GM12878 (cell line): ENCODE measurements around the gene TMEM163. TPM values are rescaled to one million over a fixed set of nuclear protein-coding genes. Genes with fewer than 3 reads are reported as not detected.
"Not testable (repeated sequence)": the region's sequence is repeated elsewhere in the genome, so short reads cannot be mapped to it uniquely, and the experiment has no call there.

Experiments
- ATAC-seq: fragments of 200-7000 bp; cut with Tn5 transposase; 3 replicates; pipeline ENCODE4 v1.9.1; 2020; ENCODE audit warnings: mild to moderate bottlenecking, moderate library complexity
- BruUV-seq: library from RNA; stranded (reverse); fragments of 400-500 nt; replicated peaks from 2 replicates; lab custom pipeline; 2021; lab: Mats Ljungman, UMichigan
- CTCF ChIA-PET: fragments of 300-600 bp; sonication (Branson Sonifier 250); formaldehyde crosslinking; extraction: SDS; loops from one replicate; lab custom pipeline; 2021; ENCODE audit warnings: inconsistent platforms; lab: Yijun Ruan, JAX
- POLR2A ChIA-PET: fragments of 350-600 bp; formaldehyde crosslinking; extraction: SDS; loops from one replicate; lab custom pipeline; 2021; ENCODE audit warnings: inconsistent platforms; lab: Charles Lee
- RAD21 ChIA-PET: fragments of 300-600 bp; sonication (Branson Sonifier 250); formaldehyde crosslinking; loops from one replicate; lab custom pipeline; 2023; ENCODE audit warnings: antibody characterized with exemption; ENCODE audit not compliant: unreplicated experiment; lab: Charles Lee
- SMC1A ChIA-PET: fragments of 300-600 bp; sonication (Branson Sonifier 250); formaldehyde crosslinking; loops from one replicate; lab custom pipeline; 2023; ENCODE audit not compliant: unreplicated experiment, uncharacterized antibody; lab: Charles Lee
- DNase-seq: peaks from one replicate; pipeline ENCODE4 v3.0.0-alpha.2; 2011; ENCODE audit warnings: low read depth, low spot score
- FAIRE-seq: peaks from 3 replicates; lab custom pipeline; 2011; peaks lifted over from hg19 to GRCh38; lab: Jason Lieb, UNC
- H2AFZ ChIP-seq: 2 replicates; pipeline ENCODE4 v1.6.0; 2011; ENCODE audit warnings: low read depth, low read length, control low read depth; ENCODE audit not compliant: control insufficient read depth
- H3K27ac ChIP-seq: 2 replicates; pipeline ENCODE4 v1.5.1; 2011; ENCODE audit warnings: control low read depth; ENCODE audit not compliant: control insufficient read depth, insufficient read depth
- H3K27me3 ChIP-seq, 2 experiments: replicated peaks in 1 of 2; 2 replicates each; pipeline versions ENCODE4 v1.6.0 to v1.6.1; 2011; ENCODE audit warnings: low read length in 1 of 2; ENCODE audit not compliant: control insufficient read depth in 2 of 2, insufficient read depth in 2 of 2
- H3K36me3 ChIP-seq, 2 experiments: 2 replicates each; pipeline ENCODE4 v1.5.1; 2011; ENCODE audit warnings: low read length in 1 of 2; ENCODE audit not compliant: control insufficient read depth in 2 of 2, insufficient read depth in 2 of 2
- H3K4me1 ChIP-seq: 2 replicates; pipeline ENCODE4 v1.6.1; 2011; ENCODE audit warnings: mild to moderate bottlenecking, low read length, moderate library complexity, mixed read lengths; ENCODE audit not compliant: control insufficient read depth, insufficient read depth
- H3K4me2 ChIP-seq: 2 replicates; pipeline ENCODE4 v1.6.0; 2011; ENCODE audit warnings: control low read depth; ENCODE audit not compliant: control insufficient read depth, insufficient read depth
- H3K4me3 ChIP-seq: fragments of 200-600 bp; sonication (generic); 2 replicates; pipeline ENCODE4 v1.5.1; 2016
- H3K79me2 ChIP-seq: 2 replicates; pipeline ENCODE4 v1.6.0; 2011; ENCODE audit warnings: low read length; ENCODE audit not compliant: control insufficient read depth, insufficient read depth
- H3K9ac ChIP-seq: 2 replicates; pipeline ENCODE4 v1.8.0; 2011; ENCODE audit warnings: low read length, control low read depth, mixed read lengths; ENCODE audit not compliant: control insufficient read depth, insufficient read depth
- H3K9me3 ChIP-seq: replicated peaks from 3 replicates; pipeline ENCODE4 v1.5.1; 2011; ENCODE audit warnings: mild to moderate bottlenecking, low read length; ENCODE audit not compliant: control insufficient read depth, insufficient read depth
- H4K20me1 ChIP-seq: 2 replicates; pipeline ENCODE4 v1.6.0; 2011; ENCODE audit not compliant: control insufficient read depth, insufficient read depth
- ETV6 ChIP-seq, 2 experiments: fragments of 450-650 bp in 1 of 2; IDR thresholded peaks in 1 of 2; conservative IDR thresholded peaks in 1 of 2; 2 replicates each; pipeline ENCODE4 v1.6.1; 2014; ENCODE audit warnings: antibody characterized with exemption in 1 of 2, borderline replicate concordance in 1 of 2, low read depth in 1 of 2, mild to moderate bottlenecking in 1 of 2, moderate library complexity in 1 of 2
- IKZF2 ChIP-seq, 2 experiments: fragments of 450-650 bp; IDR thresholded peaks; 2 replicates each; pipeline ENCODE4 v1.6.1; 2017; ENCODE audit warnings: mild to moderate bottlenecking in 2 of 2, moderate library complexity in 2 of 2
- JUNB ChIP-seq: IDR thresholded peaks from 2 replicates; pipeline ENCODE4 v1.6.1; 2016; ENCODE audit warnings: antibody characterized with exemption, mild to moderate bottlenecking
- MAX ChIP-seq: IDR thresholded peaks from 2 replicates; pipeline ENCODE4 v1.6.1; 2012; ENCODE audit warnings: low read depth, low read length, improper control_type of control experiment
- NFIC ChIP-seq: IDR thresholded peaks from 2 replicates; pipeline ENCODE4 v1.6.1; 2012; ENCODE audit warnings: low read depth, mild to moderate bottlenecking, inconsistent platforms, low read length, moderate library complexity
- NRF1 ChIP-seq: conservative IDR thresholded peaks from 2 replicates; pipeline ENCODE4 v1.6.1; 2011; ENCODE audit warnings: mild to moderate bottlenecking, low read depth, low read length, improper control_type of control experiment
- POU2F2 ChIP-seq: IDR thresholded peaks from 3 replicates; pipeline ENCODE4 v1.6.1; 2011; ENCODE audit warnings: low read depth, mild to moderate bottlenecking, low read length, borderline replicate concordance
- RUNX3 ChIP-seq: IDR thresholded peaks from 2 replicates; pipeline ENCODE4 v1.6.1; 2012; ENCODE audit warnings: low read length, inconsistent platforms
- SPI1 ChIP-seq: IDR thresholded peaks from 2 replicates; pipeline ENCODE4 v1.6.1; 2011; ENCODE audit warnings: low read depth, mild to moderate bottlenecking, low read length, moderate library complexity, borderline replicate concordance; ENCODE audit not compliant: insufficient read depth
- WGBS: methylation state at CpG from one replicate; pipeline ENCODE4 v1.1.6; 2016; ENCODE audit warnings: low lambda C conversion rate; ENCODE audit not compliant: insufficient replicate concordance, insufficient coverage; ENCODE audit errors: missing lambda C conversion rate; 5-methylcytosine and 5-hydroxymethylcytosine counted together
- in situ Hi-C: fragments of 300-500 bp; cut with MboI; formaldehyde crosslinking; loops from 9 replicates; pipeline ENCODE4 v1.14.3; 2018; ENCODE audit warnings: mixed read lengths
- intact Hi-C: fragments of 100-400 bp; cut with micrococcal nuclease; formaldehyde crosslinking; loops from one replicate; pipeline ENCODE4 v1.14.2; 2022; ENCODE audit not compliant: unreplicated experiment
- polyA plus RNA-seq, 11 experiments: library from polyadenylated mRNA; depleted of rRNA in 4 of 11; unstranded in 6 of 11; stranded (reverse) in 5 of 11; fragments of >200 nt; fragmentation: Nextera tagmentation in 4 of 11; fragmentation: Illumina TruSeq in 1 of 11; extraction: Ambion mirVana in 4 of 11; extraction: Trizol in 1 of 11; gene quantifications; 1 replicate in 1 of 11; 2 replicates in 10 of 11; pipeline versions ENCODE4 v1.2.1 to v1.2.3, GENCODE V29; 2011 to 2016; ENCODE audit warnings: inconsistent platforms in 2 of 11, missing spikeins in 2 of 11, low read depth in 1 of 11
- total RNA-seq, 4 experiments: library from RNA; depleted of rRNA in 3 of 4; stranded (reverse); fragments of >200 nt in 3 of 4; fragmentation: Illumina TruSeq in 1 of 4; extraction: Trizol in 1 of 4; gene quantifications; 2 replicates each; pipeline versions ENCODE4 v1.2.1 to v1.2.3, GENCODE V29; 2013 to 2021

TMEM163 gene
- total and polyA plus RNA-seq, 10 of the 15 experiments (the other 5 are each of a cell fraction or from before 2014, with no cell fraction given) = 0.05 to 0.11 (median 0.07) TPM; not detected in 4

- Histone ChIP-seq H3K9me3 (no peaks in the 10 kb centered on the region; the same call in 2 of the 3 replicates), H3K4me3 (no peak overlapping the region), H3K4me2 (no peak overlapping the region), H3K9ac (no peak overlapping the region), H3K4me1 (peaks cover 11% of the 10 kb centered on the region; the same call in 1 of the 2 replicates), H4K20me1 (no peaks in the 10 kb centered on the region), H3K27ac (no peak overlapping the region)
- 7% methylated on average over 1 of the region's 1 CpG for WGBS
- BruUV-seq = no TSS peak
- SMC1A ChIA-PET = interaction anchor here (1.2 kb wide), 1 partner anchor 56 kb away, joined by 3 read pairs; no protein-coding TSS in a partner anchor
- POLR2A ChIA-PET = interaction anchor here (0.6 kb wide), 2 partner anchors 449 to 1770 kb away, joined by 3 to 6 read pairs; no protein-coding TSS in a partner anchor
- peak; percentile 83 for ATAC-seq
- TF ChIP-seq JUNB (peak; percentile 58), IKZF2 (IDR thresholded peaks at IDR 0.05) (peak; percentile 26 to 40; a peak in 2 of 4 replicates), POU2F2 (peak; percentile 72; the same call in 1 of the 3 replicates), RUNX3 (peak; percentile 90), NFIC (peak; percentile 50; the same call in 1 of the 2 replicates), SPI1 (peak; percentile 38; the same call in 1 of the 2 replicates), NRF1 (no peak), MAX (no peak), ETV6 (conservative IDR thresholded peaks at IDR 0.05 in 1 of 2, IDR thresholded peaks at IDR 0.05 in 1 of 2; ENCODE audit: borderline replicate concordance in 1 of 2, low read depth in 1 of 2) (peak in 1 of 2 experiments; percentile 25; a peak in 1 of 4 replicates)
- TF ChIP-seq, all 136 proteins: peak for 7
- FAIRE-seq = peak; percentile 71
- peak; percentile 43 for DNase-seq
- in situ Hi-C loops = no loop called here
- intact Hi-C loops = no loop called here
- H2AFZ ChIP-seq = no peak overlapping the region
- H3K27me3 ChIP-seq = no peaks in the 10 kb centered on the region
- ChIA-PET RAD21 (no interaction called here), CTCF (interaction anchor here (1.4 kb wide), 1 partner anchor 308 kb away, joined by 3 read pairs; no protein-coding TSS in a partner anchor)
- no peaks in the 10 kb centered on the region for H3K36me3 ChIP-seq
- no peaks in the 10 kb centered on the region for H3K79me2 ChIP-seq
Observed at GRCh38 chr2:134758633-134759032, 39.8 kb upstream of the TMEM163 start.

- 11% methylated on average over 8 of the region's 8 CpGs for WGBS
- intact Hi-C loops, H3K4me2 ChIP-seq, BruUV-seq, H3K79me2 ChIP-seq, POLR2A ChIA-PET, H3K9ac ChIP-seq, RAD21 ChIA-PET, FAIRE-seq, H3K4me3 ChIP-seq, in situ Hi-C loops, H3K9me3 ChIP-seq, H3K4me1 ChIP-seq, H3K36me3 ChIP-seq, H3K27ac ChIP-seq, H3K27me3 ChIP-seq, DNase-seq, H2AFZ ChIP-seq, SMC1A ChIA-PET, H4K20me1 ChIP-seq, ATAC-seq: not testable (repeated sequence)
- CTCF ChIA-PET = interaction anchor here (0.6 kb wide), 1 partner anchor 868 kb away, joined by 3 read pairs; no protein-coding TSS in a partner anchor
Observed at GRCh38 chr2:134751981-134752380, 33.2 kb upstream of the TMEM163 start.
